Fibroblast of the aortic adventitia (primary cell): ENCODE data around the gene C2CD4D. TPM values are rescaled to one million over a fixed set of nuclear protein-coding genes. Genes with fewer than 3 reads are reported as not detected.
A peak's percentile ranks its signal among the peaks of the same experiment; 100 is the strongest.

Experiments
- DNase-seq: peaks from one replicate; pipeline ENCODE4 v3.0.0-alpha.2; 2010; ENCODE audit warnings: low read depth
- H3K4me3 ChIP-seq: 2 replicates; pipeline ENCODE4 v1.5.1; 2011; ENCODE audit warnings: low read depth, mild to moderate bottlenecking, control low read depth, low read length, moderate library complexity
- CTCF ChIP-seq: IDR thresholded peaks from 2 replicates; pipeline ENCODE4 v1.5.1; 2011; ENCODE audit warnings: mild to moderate bottlenecking, low read length, control low read depth, inconsistent platforms; ENCODE audit not compliant: insufficient read depth
- total RNA-seq: library from RNA; depleted of rRNA; stranded (reverse); fragments of >200 nt; gene quantifications from 2 replicates; pipeline ENCODE4 v1.2.3, GENCODE V29; 2012; ENCODE audit warnings: low replicate concordance

The C2CD4D gene
- total RNA-seq, 1 donor: not detected

- peak; percentile 42 for DNase-seq
- no peak overlapping the region for H3K4me3 ChIP-seq
- no peak for TF ChIP-seq CTCF
Observed at GRCh38 chr1:151828921-151829320, 10.7 kb downstream of the C2CD4D start.

- TF ChIP-seq CTCF: no peak
- no peak overlapping the region for H3K4me3 ChIP-seq
- DNase-seq: no peak
Observed at GRCh38 chr1:151827853-151828252, 11.8 kb downstream of the C2CD4D start.

GRCh38 chr1:151825751-151826660, 13.6 kb downstream of the C2CD4D start:
- no peak overlapping the region for H3K4me3 ChIP-seq
- no peak for TF ChIP-seq CTCF
- no peak for DNase-seq

GRCh38 chr1:151825204-151825603, 14.4 kb downstream of the C2CD4D start:
- DNase-seq: no peak
- H3K4me3 ChIP-seq: no peak overlapping the region
- TF ChIP-seq CTCF: no peak

- DNase-seq: no peak
- TF ChIP-seq CTCF: no peak
Observed at GRCh38 chr1:151823175-151823574, 16.4 kb downstream of the C2CD4D start.

GRCh38 chr1:151822404-151822803, 17.2 kb downstream of the C2CD4D start:
- H3K4me3 ChIP-seq: no peak overlapping the region
- no peak for DNase-seq
- TF ChIP-seq CTCF: no peak

More at GRCh38 chr1:151823175-151823574, 16.4 kb downstream of the C2CD4D start:
- no peak overlapping the region for H3K4me3 ChIP-seq

GRCh38 chr1:151820940-151821339, 18.7 kb downstream of the C2CD4D start:
- TF ChIP-seq CTCF: no peak
- no peak overlapping the region for H3K4me3 ChIP-seq
- DNase-seq: no peak
